Heart left ventricle (tissue), 13 donors: ENCODE data around the gene KCNMA1.

Experiments
- CTCF ChIP-seq, 12 donors: fragments of 200-600 bp; sonication (generic) in 4 of 12; IDR thresholded peaks; one replicate each; pipeline versions ENCODE4 v1.5.0 to v1.8.0; 2018 to 2022; ENCODE audit warnings: antibody characterized with exemption in 12 of 12, mild to moderate bottlenecking in 5 of 12
- POLR2A ChIP-seq, 2 donors: fragments of 450-650 bp; IDR thresholded peaks; one replicate each; pipeline ENCODE4 v1.6.1; 2017; ENCODE audit warnings: antibody characterized with exemption in 2 of 2, mild to moderate bottlenecking in 2 of 2, moderate library complexity in 2 of 2
- donor health status: ischemic (EF 13 %, LVEDD 7.1; RV severe dilation, severe dysfunction).
- donor health status: DM: no; HTN: yes; CAD: no.
- donor health status: DM: no; HTN: no; CAD: no.
- donor health status: ischemic (EF 25% LVEDD 6.9; RV normal size, moderate dysfunction).
- donor health status: ischemic (EF 25% LVEDD 5.7; RV mildly dilated, moderate dysfunction).
- donor health status: ischemic (EF 35%, LVEDD 5.7; RV mildly dilated, moderate dysfunction).
- donor health status: nonischemic (EF 11% LVEDD 7.7; RV severe dilation, severe dysfunction).
- donor health status: DM: yes; HTN: yes; CAD: no.
- donor health status: PGD.
- donor health status: ischemic (EF 29% LVEDD 5.4; RV normal size, mild dysfunction).
- donor health status: nonischemic (EF 23%, LVEDD 6.1; RV moderate dilation, normal function).

GRCh38 chr10:76901701-76902100 is 735.9 kb downstream of the KCNMA1 start:
- TF ChIP-seq CTCF (IDR thresholded peaks at IDR 0.05) (no peak), POLR2A (IDR thresholded peaks at IDR 0.05) (no peak)
